DND-41 (cell line): ENCODE results near the gene SOCS4.

ENCODE experiments used
- EZH2 ChIP-seq: IDR thresholded peaks from 3 replicates; pipeline ENCODE4 v1.6.1; 2012; ENCODE audit warnings: borderline replicate concordance, low read depth, mild to moderate bottlenecking, moderate library complexity, low read length, inconsistent platforms; ENCODE audit not compliant: severe bottlenecking
- TF ChIP-seq, protein P1 (sequence below): IDR thresholded peaks from 2 replicates; pipeline ENCODE4 v1.5.1; 2012; ENCODE audit warnings: borderline replicate concordance, low read length, moderate library complexity, mild to moderate bottlenecking; ENCODE audit not compliant: poor library complexity, severe bottlenecking; ENCODE audit errors: extremely low read depth

DNA sequence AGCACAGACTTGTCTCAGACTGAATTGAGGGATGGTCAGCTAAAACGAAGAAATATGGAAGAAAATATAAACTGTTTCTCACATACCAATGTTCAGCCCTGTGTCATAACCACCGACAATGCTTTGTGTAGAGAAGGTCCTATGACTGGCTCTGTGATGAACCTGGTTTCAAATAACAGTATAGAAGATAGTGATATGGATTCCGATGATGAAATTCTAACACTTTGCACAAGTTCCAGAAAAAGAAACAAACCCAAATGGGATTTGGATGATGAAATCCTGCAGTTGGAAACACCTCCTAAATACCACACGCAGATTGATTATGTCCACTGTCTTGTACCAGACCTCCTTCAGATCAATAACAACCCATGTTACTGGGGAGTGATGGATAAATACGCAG is 16.5 kb downstream of the SOCS4 start:
- TF ChIP-seq, protein P1, sequence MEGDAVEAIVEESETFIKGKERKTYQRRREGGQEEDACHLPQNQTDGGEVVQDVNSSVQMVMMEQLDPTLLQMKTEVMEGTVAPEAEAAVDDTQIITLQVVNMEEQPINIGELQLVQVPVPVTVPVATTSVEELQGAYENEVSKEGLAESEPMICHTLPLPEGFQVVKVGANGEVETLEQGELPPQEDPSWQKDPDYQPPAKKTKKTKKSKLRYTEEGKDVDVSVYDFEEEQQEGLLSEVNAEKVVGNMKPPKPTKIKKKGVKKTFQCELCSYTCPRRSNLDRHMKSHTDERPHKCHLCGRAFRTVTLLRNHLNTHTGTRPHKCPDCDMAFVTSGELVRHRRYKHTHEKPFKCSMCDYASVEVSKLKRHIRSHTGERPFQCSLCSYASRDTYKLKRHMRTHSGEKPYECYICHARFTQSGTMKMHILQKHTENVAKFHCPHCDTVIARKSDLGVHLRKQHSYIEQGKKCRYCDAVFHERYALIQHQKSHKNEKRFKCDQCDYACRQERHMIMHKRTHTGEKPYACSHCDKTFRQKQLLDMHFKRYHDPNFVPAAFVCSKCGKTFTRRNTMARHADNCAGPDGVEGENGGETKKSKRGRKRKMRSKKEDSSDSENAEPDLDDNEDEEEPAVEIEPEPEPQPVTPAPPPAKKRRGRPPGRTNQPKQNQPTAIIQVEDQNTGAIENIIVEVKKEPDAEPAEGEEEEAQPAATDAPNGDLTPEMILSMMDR = no peak
- no peak for TF ChIP-seq EZH2
